NCI-H1105 (cell line): ENCODE data around the gene RPTOR.

Experiments
- DNase-seq: peaks from one replicate; lab custom pipeline; 2025; lab: John Stamatoyannopoulos, UW

RPTOR gene

DNA sequence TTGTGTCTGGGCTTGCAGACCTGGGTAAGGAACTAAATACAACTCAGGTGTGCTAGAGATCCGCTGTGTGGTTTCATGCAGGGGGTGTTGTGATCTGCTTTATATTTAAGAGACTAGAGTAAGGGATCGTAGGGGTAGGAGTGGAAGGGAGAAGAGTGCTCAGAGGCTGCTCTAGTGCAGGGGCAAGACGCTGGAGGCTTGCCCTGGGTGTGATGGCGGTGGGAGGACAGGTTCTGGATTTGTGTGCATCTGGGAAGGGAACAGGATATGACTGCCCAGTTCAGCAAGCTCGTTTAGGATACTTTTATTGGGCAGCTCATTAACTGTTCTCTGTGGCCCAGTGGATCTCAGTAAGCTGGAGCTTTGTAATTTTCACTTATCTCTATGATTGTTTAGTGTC is 47.6 kb downstream of the RPTOR start:
- no peak for DNase-seq

GRCh38 chr17:80593181-80593580 is 48.5 kb downstream of the RPTOR start:
- no peak for DNase-seq

DNA sequence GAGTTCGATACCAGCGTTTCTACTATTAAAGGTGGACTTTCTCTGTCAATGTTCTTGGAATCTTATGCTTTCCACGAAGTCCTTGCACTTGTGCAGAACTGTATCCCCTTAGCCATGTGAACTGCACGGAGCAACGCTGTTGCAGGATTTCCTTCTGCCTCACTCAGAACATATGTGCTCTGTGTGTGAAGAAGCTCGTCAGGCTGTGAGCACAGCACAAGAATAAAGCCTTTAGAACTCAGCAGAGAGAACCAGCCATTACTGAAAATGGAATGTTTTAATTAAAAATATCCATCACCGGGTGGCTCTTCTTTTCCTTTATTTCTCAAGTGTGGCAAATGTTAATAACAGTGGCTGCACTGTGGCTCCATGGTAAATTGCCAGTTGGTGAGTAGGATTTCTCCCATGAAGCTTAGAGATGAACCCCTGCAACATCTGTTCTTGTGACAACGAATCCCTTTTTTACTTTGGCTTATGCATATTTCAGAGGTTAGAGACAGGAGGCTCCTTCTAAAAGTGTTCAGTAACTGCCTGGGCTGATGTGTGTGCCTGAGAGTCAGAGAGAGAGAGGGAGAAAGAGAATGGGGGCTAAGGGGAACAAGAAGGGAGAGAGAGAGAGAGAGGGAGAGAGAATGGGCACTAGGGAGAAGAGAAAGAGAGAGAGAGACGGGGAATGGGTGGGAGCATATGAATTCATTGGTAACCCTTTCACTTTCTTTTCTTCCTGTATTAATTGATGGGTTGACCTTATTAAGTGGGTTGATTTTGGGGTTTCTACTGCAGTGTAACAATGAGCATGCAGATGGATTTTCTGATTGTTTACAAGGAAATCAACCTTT is 50.0 kb downstream of the RPTOR start:
- DNase-seq, result no peak

GRCh38 chr17:80596760-80597608 is 52.3 kb downstream of the RPTOR start:
- no peak for DNase-seq

GRCh38 chr17:80598813-80599545 is 54.3 kb downstream of the RPTOR start:
- DNase-seq, result no peak

DNA sequence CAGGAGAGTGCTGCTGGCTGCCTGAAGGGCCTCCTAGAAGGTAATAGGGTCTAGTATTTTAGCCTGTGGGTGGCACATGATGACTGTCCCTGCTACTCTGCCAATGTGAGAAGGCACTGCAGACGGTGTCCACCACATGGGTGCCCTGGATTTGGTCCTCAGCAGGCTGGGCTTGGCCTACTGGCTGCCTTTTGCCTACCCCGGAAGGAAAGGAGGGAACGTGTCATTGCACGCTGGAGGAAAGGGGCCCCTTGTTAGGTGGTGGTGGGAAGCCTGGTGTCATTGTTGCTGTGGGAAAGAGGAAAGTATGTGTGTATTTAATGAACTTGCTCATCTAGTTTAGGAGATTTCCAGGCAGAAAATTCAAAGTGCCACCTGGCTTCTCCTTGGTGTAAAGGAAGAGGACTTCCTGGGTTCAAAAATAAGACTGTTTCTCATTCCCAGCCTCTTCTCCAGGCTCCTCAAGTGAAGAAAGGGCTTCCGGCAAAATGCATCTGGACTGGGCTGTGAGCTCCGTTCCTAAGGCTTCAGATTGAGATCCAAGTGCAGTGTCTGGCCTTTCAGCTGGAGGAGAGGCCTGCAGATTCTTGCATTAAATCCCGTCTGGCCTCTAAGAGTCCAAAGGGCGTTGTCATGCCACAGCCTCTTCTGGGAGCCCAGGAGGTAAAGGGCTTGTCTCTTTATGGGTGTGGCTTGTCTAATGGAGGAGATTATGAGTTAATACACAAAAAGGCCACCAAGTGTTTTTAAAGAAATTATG is 55.1 kb downstream of the RPTOR start:
- DNase-seq, result no peak

DNA sequence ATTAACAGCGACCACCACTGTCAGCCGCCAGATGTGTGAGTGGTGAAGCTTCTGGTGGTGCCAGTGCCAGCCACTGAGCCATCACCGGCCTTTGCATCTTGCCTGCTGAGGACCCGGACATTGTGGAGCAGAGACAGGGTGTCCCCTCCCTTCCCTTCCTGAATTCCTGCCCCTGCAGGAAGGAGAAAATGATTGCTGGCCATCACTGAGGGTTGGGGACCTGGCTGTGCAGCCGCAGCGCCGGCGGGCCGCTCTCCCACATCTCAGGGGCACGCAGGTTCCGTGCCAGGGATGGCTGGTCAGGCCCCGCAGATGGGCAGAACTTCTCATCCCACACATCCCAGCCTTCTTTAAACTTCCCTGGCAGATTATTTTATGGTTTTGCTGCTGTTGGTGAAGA is 56.5 kb downstream of the RPTOR start:
- DNase-seq, result no peak

DNA sequence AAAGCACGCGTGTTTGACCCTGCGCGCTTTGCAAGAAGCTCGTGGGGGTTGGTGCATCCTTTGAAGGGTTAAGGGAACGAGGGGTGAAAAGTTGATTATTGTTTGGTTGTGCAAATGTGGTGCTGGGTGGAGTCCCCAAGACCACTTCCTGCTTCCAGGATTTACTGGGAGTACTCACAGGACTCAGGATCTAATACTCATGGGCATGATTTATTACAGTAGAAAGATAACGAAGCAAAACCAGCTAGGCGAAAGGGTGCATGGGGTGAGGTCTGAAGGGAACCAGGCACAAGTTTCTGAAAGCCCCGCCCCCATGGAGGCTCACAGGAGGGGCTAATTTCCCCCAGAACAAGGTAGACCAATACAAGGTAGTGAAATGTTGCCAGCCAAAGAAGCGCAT is 58.8 kb downstream of the RPTOR start:
- DNase-seq, result no peak

GRCh38 chr17:80604009-80604669 is 59.5 kb downstream of the RPTOR start:
- no peak for DNase-seq

DNA sequence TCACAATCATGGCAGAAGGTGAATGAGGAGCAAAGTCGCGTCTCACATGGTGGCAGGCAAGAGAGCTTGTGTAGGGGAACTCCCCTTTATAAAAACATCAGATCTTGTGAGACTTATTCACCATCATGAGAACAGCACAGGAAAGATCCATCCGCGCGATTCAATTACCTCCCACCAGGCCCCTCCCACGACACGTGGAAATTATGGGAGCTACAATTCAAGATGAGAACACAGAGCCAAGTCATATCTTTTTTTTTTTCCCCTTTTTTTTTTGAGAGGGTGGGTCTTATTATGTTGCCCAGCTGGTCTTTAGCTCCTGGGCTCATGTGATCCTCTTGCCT is 60.0 kb downstream of the RPTOR start:
- no peak for DNase-seq

DNA sequence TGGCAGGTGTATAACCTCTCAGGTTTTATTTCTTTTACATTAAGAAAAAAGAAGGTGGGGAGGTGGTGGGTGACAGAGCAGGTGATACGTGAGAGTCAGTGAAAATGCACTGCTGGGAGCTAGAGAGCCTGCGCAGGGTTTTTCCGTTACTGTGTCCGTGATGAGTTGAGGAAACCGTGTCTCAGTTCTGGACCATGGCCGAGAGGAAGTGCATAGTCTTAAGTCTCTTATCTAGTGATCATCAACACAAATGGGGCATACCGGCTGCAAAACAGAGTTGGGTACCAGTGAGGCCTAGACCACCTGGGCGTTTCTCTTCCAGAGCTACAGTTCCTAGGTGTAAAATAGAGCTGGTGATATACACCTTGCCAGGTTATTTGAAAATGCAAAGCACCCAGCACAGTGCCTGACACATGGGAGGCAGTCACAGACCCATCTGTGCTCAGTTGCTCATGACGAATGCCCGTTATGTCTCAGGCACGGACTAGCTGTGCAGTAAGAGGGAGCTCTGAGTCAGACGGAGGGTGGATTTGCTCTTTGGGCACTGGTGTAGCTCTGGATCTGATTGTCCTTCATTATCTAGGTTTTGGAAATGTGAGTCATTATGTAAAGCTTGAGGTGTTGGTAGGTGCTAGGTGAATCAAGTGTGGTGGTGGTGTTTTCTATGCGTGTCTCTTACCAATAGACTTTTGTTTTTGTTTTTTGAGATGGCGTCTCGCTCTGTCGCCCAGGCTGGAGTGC is 60.9 kb downstream of the RPTOR start:
- no peak for DNase-seq

- DNase-seq, result no peak
Measured at GRCh38 chr17:80608326-80608725, 63.7 kb downstream of the RPTOR start.

- DNase-seq, result no peak
Measured at GRCh38 chr17:80609757-80610156, 65.1 kb downstream of the RPTOR start.

DNA sequence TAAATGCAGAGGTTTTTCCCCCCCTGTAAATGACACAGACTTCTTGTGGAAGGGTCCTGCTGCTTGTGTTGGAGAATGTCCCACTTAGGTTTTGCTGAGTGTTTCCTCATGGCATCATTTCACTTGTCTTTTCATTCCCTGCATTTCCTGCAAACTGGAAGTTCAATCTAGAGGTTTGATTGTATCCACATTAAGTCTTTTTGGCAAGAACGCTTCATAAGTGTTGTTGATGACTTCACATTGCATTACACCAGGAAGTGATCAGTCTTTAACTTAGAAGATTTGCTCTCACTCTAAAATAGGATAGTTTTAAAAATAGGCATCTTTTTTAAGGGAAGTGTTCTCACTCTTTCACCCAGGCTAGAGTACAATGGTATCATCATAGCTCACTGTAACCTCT is 67.2 kb downstream of the RPTOR start:
- DNase-seq, result no peak

DNA sequence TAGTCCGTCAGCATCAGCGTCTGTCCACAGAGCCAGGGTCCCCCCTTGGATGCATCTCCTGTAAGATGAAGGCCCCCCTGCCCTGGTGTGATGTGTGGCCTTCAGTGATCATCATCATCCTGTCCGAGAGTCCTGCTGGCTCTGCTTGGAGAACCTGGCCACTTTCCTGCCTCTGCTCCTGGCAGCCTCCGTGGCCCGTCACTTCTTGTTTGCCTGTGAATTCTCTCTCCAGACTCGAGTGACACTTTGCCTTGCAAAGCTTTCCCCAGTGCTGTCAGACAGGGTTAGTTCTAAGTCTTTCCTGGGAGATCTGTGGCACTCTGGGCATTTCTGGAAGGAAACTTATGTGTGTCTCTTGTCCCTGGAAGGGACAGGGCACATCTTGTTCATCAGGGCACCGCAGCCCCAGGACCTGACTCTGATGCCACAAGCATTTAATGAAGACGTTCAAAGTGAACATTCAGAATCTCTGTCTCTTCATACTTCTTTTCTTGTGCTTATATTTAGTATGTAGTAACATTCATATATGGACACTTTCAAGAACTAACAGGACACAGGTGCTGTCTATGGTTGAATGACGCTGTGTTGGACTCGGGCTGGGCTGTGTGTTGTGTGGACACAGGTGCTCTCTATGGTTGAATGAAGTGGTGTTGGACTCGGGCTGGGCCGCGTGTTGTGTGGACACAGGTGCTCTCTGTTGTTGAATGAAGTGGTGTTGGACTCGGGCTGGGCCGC is 68.5 kb downstream of the RPTOR start:
- DNase-seq, result no peak

GRCh38 chr17:80613732-80614071 is 69.1 kb downstream of the RPTOR start:
- no peak for DNase-seq

DNA sequence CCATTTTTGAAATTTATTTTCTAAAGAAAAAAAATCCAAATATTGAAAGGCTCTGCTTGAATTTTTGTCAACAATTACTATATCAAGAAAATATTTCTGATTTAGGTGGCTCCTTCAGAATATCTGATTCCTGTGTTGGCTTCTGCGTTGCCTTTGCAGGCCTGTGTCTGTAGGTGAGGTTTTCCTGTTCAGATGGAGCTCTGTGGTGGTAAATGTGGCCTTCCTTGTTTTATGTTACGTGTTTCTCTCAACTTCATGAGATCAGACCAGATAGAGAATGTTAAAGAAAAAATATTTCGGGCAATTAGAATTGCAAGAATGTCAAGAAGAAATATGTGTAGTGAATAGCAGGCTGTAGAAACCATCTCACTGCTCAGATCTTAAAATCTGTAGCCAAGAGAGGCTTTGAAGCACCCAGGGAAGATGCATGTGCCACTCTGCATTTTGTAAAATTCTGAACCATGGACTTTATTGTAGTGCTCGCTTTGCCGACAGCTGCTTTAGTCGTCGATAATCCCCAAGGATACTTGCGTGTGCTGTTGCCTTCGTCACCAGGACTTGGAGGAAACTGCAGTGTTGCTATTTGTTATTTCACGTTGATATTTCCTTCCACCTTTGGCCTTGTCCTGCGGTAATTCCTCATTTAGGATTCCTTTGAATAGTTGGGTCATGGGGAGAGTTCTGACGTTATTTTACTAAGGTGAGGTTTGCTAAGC is 69.9 kb downstream of the RPTOR start:
- DNase-seq, result no peak

DNA sequence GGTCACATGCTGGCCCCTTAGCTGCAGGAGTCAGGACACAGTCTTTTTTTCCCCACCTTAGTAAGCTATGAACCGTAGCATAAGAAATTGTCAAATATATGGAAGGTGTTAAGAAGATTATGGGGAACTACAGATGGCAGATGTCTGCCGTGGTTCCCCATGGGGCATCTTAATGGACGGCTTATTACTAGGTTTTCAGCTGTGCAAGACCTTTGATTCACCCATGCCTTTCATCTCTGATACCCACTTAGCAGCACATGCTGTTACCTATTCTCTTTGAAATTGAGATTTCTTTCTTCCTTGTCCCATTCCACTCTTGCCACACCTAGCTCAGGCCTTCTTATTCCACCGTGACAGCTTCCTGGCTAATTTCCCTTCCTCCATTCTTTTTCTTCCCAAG is 70.7 kb downstream of the RPTOR start:
- no peak for DNase-seq

- no peak for DNase-seq
Measured at GRCh38 chr17:80616705-80617104, 72.1 kb downstream of the RPTOR start.
